MCF 10A (cell line): ENCODE data around the gene UBE2E1. TPM values are rescaled to one million over a fixed set of nuclear protein-coding genes. Genes with fewer than 3 reads are reported as not detected.

ENCODE experiments used
- BruUV-seq: library from RNA; stranded (reverse); fragments of 400-500 nt; replicated peaks from 2 replicates; lab custom pipeline; 2021; lab: Mats Ljungman, UMichigan
- CTCF ChIA-PET: fragments of 300-600 bp; sonication (Branson Sonifier 250); formaldehyde crosslinking; extraction: SDS; loops from one replicate; lab custom pipeline; 2021; ENCODE audit warnings: antibody characterized with exemption, inconsistent platforms; lab: Yijun Ruan, JAX
- POLR2A ChIA-PET: fragments of 300-600, 350-650 bp; sonication (Branson Sonifier 250); formaldehyde crosslinking; extraction: SDS; loops from one replicate; lab custom pipeline; 2020; ENCODE audit warnings: antibody characterized with exemption, inconsistent platforms; lab: Yijun Ruan, JAX
- DNase-seq: peaks from one replicate; pipeline ENCODE4 v3.0.0-alpha.2; 2018; ENCODE audit not compliant: unreplicated experiment
- H3K27ac Mint-ChIP-seq: one replicate; pipeline ENCODE4 v1.8.0; 2022; ENCODE audit warnings: mild to moderate bottlenecking, low read depth, mixed read lengths; ENCODE audit not compliant: unreplicated experiment
- H3K27me3 Mint-ChIP-seq: one replicate; pipeline ENCODE4 v1.8.0; 2022; ENCODE audit warnings: mixed read lengths; ENCODE audit not compliant: insufficient read depth, unreplicated experiment
- H3K36me3 Mint-ChIP-seq: one replicate; pipeline ENCODE4 v1.8.0; 2022; ENCODE audit warnings: mild to moderate bottlenecking, moderate library complexity, mixed read lengths; ENCODE audit not compliant: insufficient read depth, unreplicated experiment
- H3K4me1 Mint-ChIP-seq: one replicate; pipeline ENCODE4 v1.8.0; 2022; ENCODE audit warnings: mixed read lengths; ENCODE audit not compliant: insufficient read depth, unreplicated experiment
- H3K4me3 Mint-ChIP-seq: one replicate; pipeline ENCODE4 v1.8.0; 2022; ENCODE audit warnings: mild to moderate bottlenecking, moderate library complexity, mixed read lengths; ENCODE audit not compliant: unreplicated experiment
- H3K9me3 Mint-ChIP-seq: one replicate; pipeline ENCODE4 v1.8.0; 2022; ENCODE audit warnings: mixed read lengths; ENCODE audit not compliant: unreplicated experiment
- CTCF ChIP-seq: fragments of 200-600 bp; IDR thresholded peaks from one replicate; pipeline ENCODE4 v1.8.0; 2022; ENCODE audit warnings: antibody characterized with exemption, mild to moderate bottlenecking; ENCODE audit not compliant: unreplicated experiment
- intact Hi-C: fragments of 100-400 bp; cut with micrococcal nuclease; formaldehyde crosslinking; loops from 2 replicates; pipeline ENCODE4 v1.14.1; 2022
- total RNA-seq: library from RNA; stranded (reverse); gene quantifications from 2 replicates; pipeline ENCODE4 v1.2.3, GENCODE V29; 2022

The UBE2E1 gene
- total RNA-seq, 1 experiment from 2014 or later: 128 TPM

- H3K27ac Mint-ChIP-seq: no peak overlapping the region
- no peak for DNase-seq
- no peak overlapping the region for H3K4me3 Mint-ChIP-seq
- no peak for TF ChIP-seq CTCF
- H3K36me3 Mint-ChIP-seq: no peaks in the 10 kb centered on the region
- H3K9me3 Mint-ChIP-seq: no peaks in the 10 kb centered on the region
- POLR2A ChIA-PET: interaction anchor here (2.6 kb wide), 1 partner anchor 18 kb away, joined by 12 read pairs; the partner anchor contains the start of genes NKIRAS1 and RPL15
- BruUV-seq: no TSS peak
- H3K4me1 Mint-ChIP-seq: peaks cover 4% of the 10 kb centered on the region
- H3K27me3 Mint-ChIP-seq: no peaks in the 10 kb centered on the region
- intact Hi-C loops: no loop called here
- CTCF ChIA-PET: no interaction called here
Measured at GRCh38 chr3:23934253-23934652, 128.5 kb downstream of the UBE2E1 start.

- no peak overlapping the region for H3K27ac Mint-ChIP-seq
- H3K4me1 Mint-ChIP-seq: peaks cover 4% of the 10 kb centered on the region
- TF ChIP-seq CTCF: no peak
- BruUV-seq: no TSS peak
- intact Hi-C loops: no loop called here
- H3K36me3 Mint-ChIP-seq: no peaks in the 10 kb centered on the region
- no peaks in the 10 kb centered on the region for H3K27me3 Mint-ChIP-seq
- no peak for DNase-seq
- no peak overlapping the region for H3K4me3 Mint-ChIP-seq
- ChIA-PET POLR2A (no interaction called here), CTCF (no interaction called here)
- H3K9me3 Mint-ChIP-seq: no peaks in the 10 kb centered on the region
Measured at GRCh38 chr3:23937296-23937695, 131.5 kb downstream of the UBE2E1 start.

GRCh38 chr3:23938688-23939087 is 132.9 kb downstream of the UBE2E1 start:
- Mint-ChIP-seq H3K36me3 (no peaks in the 10 kb centered on the region), H3K4me3 (no peak overlapping the region), H3K27me3 (no peaks in the 10 kb centered on the region), H3K9me3 (no peaks in the 10 kb centered on the region), H3K27ac (no peak overlapping the region), H3K4me1 (peaks cover 4% of the 10 kb centered on the region)
- intact Hi-C loops: no loop called here
- no peak for DNase-seq
- CTCF ChIA-PET: no interaction called here
- no peak for TF ChIP-seq CTCF
- BruUV-seq: no TSS peak
- POLR2A ChIA-PET: no interaction called here

GRCh38 chr3:23940775-23941174 is 135.0 kb downstream of the UBE2E1 start:
- intact Hi-C loops: no loop called here

More at GRCh38 chr3:23940775-23941174, 135.0 kb downstream of the UBE2E1 start:
- DNase-seq: no peak
- POLR2A ChIA-PET: interaction anchor here (0.8 to 2.2 kb wide), 2 partner anchors 24 to 64 kb away, joined by 3 to 18 read pairs; partner anchors contain the start of genes NKIRAS1 and RPL15
- BruUV-seq: no TSS peak
- Mint-ChIP-seq H3K27me3 (no peaks in the 10 kb centered on the region), H3K27ac (no peak overlapping the region), H3K36me3 (no peaks in the 10 kb centered on the region), H3K4me3 (no peak overlapping the region), H3K9me3 (no peaks in the 10 kb centered on the region), H3K4me1 (peaks cover 11% of the 10 kb centered on the region)
- TF ChIP-seq CTCF: no peak
- CTCF ChIA-PET: interaction anchor here (0.8 kb wide), 1 partner anchor 110 kb away, joined by 4 read pairs; no protein-coding TSS in a partner anchor

Other genes starting within 250 kb of the UBE2E1 start
- gene NKIRAS1, start 111.0 kb downstream of the UBE2E1 start, total RNA-seq: 6.8 and 9.7 TPM in 2 replicates
- 2,310 and 2,617 TPM in 2 replicates for gene RPL15, start 111.2 kb downstream of the UBE2E1 start, total RNA-seq
- 19.4 and 21.9 TPM in 2 replicates for gene NR1D2, start 139.3 kb downstream of the UBE2E1 start, total RNA-seq